ENCODE measurements around the gene PRKN.
"Not testable (repeated sequence)": the region's sequence is repeated elsewhere in the genome, so short reads cannot be mapped to it uniquely, and the experiment has no call there.

The PRKN gene

DNA sequence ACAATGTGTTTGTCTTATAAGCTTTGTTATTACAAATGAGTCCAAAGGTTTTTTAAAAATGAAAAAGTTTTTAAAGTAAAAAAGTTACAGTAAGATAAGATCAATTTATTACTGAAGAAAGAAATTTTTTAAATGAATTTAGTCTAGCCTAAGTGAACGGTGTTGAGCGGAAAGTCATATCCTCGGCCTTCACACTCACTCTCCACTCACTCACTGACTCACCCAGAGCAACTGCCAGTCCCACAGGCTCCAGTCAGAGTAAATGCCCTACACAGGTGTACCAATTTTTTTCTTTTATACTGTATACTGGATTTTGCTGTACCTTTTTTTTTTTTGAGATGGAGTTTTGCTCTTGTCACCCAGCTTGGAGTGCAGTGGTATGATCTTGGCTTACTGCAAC is 1411.0 kb downstream of the PRKN start (continued):
- TF ChIP-seq ZNF658 (tag by site-specific recombination; IDR thresholded peaks at IDR 0.05) (no peak), ZNF768 (tag by site-specific recombination; IDR thresholded peaks at IDR 0.05) (no peak), ZNF677 (tag by site-specific recombination; IDR thresholded peaks at IDR 0.05) (no peak), GLI4 (tag by site-specific recombination; IDR thresholded peaks at IDR 0.05) (no peak)
- TF ChIP-seq, protein P1, sequence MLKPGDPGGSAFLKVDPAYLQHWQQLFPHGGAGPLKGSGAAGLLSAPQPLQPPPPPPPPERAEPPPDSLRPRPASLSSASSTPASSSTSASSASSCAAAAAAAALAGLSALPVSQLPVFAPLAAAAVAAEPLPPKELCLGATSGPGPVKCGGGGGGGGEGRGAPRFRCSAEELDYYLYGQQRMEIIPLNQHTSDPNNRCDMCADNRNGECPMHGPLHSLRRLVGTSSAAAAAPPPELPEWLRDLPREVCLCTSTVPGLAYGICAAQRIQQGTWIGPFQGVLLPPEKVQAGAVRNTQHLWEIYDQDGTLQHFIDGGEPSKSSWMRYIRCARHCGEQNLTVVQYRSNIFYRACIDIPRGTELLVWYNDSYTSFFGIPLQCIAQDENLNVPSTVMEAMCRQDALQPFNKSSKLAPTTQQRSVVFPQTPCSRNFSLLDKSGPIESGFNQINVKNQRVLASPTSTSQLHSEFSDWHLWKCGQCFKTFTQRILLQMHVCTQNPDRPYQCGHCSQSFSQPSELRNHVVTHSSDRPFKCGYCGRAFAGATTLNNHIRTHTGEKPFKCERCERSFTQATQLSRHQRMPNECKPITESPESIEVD (tag by site-specific recombination; IDR thresholded peaks at IDR 0.05), result no peak
- TF ChIP-seq, protein P2, sequence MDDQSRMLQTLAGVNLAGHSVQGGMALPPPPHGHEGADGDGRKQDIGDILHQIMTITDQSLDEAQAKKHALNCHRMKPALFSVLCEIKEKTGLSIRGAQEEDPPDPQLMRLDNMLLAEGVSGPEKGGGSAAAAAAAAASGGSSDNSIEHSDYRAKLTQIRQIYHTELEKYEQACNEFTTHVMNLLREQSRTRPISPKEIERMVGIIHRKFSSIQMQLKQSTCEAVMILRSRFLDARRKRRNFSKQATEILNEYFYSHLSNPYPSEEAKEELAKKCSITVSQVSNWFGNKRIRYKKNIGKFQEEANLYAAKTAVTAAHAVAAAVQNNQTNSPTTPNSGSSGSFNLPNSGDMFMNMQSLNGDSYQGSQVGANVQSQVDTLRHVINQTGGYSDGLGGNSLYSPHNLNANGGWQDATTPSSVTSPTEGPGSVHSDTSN (CRISPR knock-in tag; IDR thresholded peaks at IDR 0.05), result no peak
- TF ChIP-seq, protein P3, sequence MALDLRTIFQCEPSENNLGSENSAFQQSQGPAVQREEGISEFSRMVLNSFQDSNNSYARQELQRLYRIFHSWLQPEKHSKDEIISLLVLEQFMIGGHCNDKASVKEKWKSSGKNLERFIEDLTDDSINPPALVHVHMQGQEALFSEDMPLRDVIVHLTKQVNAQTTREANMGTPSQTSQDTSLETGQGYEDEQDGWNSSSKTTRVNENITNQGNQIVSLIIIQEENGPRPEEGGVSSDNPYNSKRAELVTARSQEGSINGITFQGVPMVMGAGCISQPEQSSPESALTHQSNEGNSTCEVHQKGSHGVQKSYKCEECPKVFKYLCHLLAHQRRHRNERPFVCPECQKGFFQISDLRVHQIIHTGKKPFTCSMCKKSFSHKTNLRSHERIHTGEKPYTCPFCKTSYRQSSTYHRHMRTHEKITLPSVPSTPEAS (tag by site-specific recombination; IDR thresholded peaks at IDR 0.05), result no peak
- TF ChIP-seq, protein P4, sequence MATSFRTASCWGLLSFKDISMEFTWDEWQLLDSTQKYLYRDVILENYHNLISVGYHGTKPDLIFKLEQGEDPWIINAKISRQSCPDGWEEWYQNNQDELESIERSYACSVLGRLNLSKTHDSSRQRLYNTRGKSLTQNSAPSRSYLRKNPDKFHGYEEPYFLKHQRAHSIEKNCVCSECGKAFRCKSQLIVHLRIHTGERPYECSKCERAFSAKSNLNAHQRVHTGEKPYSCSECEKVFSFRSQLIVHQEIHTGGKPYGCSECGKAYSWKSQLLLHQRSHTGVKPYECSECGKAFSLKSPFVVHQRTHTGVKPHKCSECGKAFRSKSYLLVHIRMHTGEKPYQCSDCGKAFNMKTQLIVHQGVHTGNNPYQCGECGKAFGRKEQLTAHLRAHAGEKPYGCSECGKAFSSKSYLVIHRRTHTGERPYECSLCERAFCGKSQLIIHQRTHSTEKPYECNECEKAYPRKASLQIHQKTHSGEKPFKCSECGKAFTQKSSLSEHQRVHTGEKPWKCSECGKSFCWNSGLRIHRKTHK (tag by site-specific recombination; IDR thresholded peaks at IDR 0.05), result no peak

DNA sequence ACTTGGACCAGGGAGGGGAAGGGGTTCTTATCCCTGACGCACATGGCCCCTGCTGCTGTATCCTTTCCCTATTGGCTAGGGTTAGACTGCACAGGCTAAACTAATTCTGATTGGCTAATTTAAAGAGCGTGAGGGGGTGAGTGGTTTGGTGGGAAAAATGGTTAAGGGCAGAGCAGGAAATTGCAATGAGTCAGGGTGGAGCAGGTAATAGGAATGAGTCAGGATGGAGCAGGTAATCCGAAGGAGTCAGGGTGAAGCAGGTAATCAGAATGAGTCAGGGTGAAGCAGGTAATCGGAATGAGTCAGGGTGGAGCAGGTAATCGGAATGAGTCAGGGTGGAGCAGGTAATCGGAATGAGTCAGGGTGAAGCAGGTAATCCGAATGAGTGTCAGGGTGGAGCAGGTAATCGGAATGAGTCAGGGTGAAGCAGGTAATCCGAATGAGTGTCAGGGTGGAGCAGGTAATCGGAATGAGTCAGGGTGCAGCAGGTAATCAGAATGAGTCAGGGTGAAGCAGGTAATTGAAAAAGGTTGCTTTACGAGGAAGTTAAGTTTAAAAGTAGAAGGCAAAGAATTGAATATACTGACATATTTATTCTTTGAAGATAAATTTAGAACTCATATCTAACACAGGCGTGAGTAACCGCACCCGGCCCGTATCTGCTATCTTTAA is 1412.2 kb downstream of the PRKN start:
- TF ChIP-seq ZNF223 (tag by site-specific recombination; IDR thresholded peaks at IDR 0.05), result peak; percentile 69; the same call in 1 of the 2 replicates
- POLR2A ChIA-PET, result interaction anchor here (0.6 kb wide), 1 partner anchor 9 kb away, joined by 3 read pairs; no protein-coding TSS in a partner anchor
- CTCF ChIA-PET; H3K27ac ChIP-seq (ENCODE audit: extremely low read depth, low read depth, low read length); H3K4me3 ChIP-seq (ENCODE audit: low read depth, low read length); H3K36me3 ChIP-seq (ENCODE audit: control insufficient read depth in 2 of 2, insufficient read depth in 1 of 2, low read length in 2 of 2); H3K4me1 ChIP-seq (ENCODE audit: control insufficient read depth, insufficient read depth, low read length); H3K9me3 ChIP-seq (ENCODE audit: control insufficient read depth, insufficient read depth, low read depth, low read length): not testable (repeated sequence)

DNA sequence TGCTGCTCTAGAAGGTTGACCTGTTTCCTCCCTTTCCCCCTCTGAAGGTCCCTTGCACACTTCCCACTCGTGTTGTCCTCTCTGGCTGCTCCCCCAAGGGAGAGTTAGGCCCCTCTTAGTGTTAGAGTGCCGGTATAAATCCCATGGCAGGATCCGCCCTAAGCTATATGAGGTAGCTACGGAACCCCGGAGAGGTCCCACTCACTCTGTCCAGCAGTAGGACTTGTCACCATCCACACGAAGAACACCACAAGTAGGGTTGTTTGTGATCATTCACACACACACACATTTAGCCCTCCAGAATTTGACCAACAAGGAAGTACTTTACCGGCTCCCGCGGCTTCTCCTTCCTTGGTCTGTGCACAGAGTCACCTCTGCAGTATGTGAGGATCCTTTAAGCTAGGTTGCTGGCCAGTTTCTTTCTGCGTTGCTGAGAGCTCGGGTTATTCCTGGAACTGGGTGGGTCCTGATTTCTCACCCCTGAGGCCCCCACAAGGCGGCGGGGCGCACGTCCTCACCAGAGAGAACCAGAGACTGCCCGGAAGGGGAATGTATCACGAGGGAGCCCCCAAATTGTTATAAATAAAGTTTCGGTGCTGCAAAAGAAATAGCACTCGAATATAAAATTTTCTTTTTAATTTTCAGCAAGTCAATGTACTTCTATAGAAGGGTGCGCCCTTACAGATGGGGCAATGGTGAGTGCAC is 1412.9 kb downstream of the PRKN start:
- H3K9me3 ChIP-seq (ENCODE audit: control insufficient read depth, insufficient read depth, low read depth, low read length); H3K4me3 ChIP-seq (ENCODE audit: low read depth, low read length); H3K36me3 ChIP-seq (ENCODE audit: control insufficient read depth in 2 of 2, insufficient read depth in 1 of 2, low read length in 2 of 2); H3K4me1 ChIP-seq (ENCODE audit: control insufficient read depth, insufficient read depth, low read length); H3K27ac ChIP-seq (ENCODE audit: extremely low read depth, low read depth, low read length); CTCF ChIA-PET; POLR2A ChIA-PET: not testable (repeated sequence)

DNA sequence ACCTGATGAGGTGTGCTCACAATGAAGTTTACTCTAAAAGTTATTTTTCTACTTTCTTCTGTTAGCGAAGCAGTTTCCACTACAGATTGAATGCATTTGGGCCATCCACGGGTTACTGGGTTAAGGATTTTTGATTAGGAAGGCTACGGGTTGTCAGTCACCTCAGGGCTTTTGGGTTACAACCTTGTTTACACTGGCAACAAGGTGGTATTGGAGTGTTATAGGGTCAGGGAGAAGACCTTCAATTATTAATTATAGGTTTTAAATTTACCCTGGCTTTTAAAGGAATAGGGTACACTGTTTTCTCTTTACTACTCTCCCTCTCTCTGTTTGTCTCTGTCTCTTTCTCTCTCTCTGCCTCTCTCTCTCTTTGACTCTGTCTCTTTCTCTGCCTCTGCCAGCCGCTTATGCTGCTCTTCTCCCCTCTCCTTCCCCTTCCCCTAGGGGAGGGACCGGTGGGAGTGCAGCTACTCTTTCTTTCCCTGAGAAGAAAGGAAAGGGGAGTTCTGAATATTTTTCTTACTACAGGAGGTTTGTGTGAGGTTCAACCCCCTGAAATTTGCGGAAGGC is 1413.5 kb downstream of the PRKN start:
- Histone ChIP-seq H3K27ac (ENCODE audit: extremely low read depth, low read depth, low read length) (no peak overlapping the region), H3K4me1 (ENCODE audit: control insufficient read depth, insufficient read depth, low read length) (no peaks in the 10 kb centered on the region), H3K4me3 (ENCODE audit: low read depth, low read length) (no peak overlapping the region), H3K36me3 (ENCODE audit: control insufficient read depth in 2 of 2, insufficient read depth in 1 of 2, low read length in 2 of 2) (no peaks in the 10 kb centered on the region), H3K9me3 (ENCODE audit: control insufficient read depth, insufficient read depth, low read depth, low read length) (no peaks in the 10 kb centered on the region)
- POLR2A ChIA-PET, result no interaction called here
- CTCF ChIA-PET, result no interaction called here
- TF ChIP-seq ZNF843 (tag by site-specific recombination; IDR thresholded peaks at IDR 0.05), result no peak
- TF ChIP-seq KLF7 (tag by site-specific recombination; IDR thresholded peaks at IDR 0.05; ENCODE audit: borderline replicate concordance), result no peak
- TF ChIP-seq ZNF174 (tag by site-specific recombination; IDR thresholded peaks at IDR 0.05), result no peak
- no peak for TF ChIP-seq ZNF670 (tag by site-specific recombination; IDR thresholded peaks at IDR 0.05; ENCODE audit: low read depth)
- TF ChIP-seq ZNF341 (tag by site-specific recombination; IDR thresholded peaks at IDR 0.05; ENCODE audit: low read depth), result no peak
- TF ChIP-seq ZNF658 (tag by site-specific recombination; IDR thresholded peaks at IDR 0.05), result no peak
- no peak for TF ChIP-seq ZNF610 (tag by site-specific recombination; IDR thresholded peaks at IDR 0.05; ENCODE audit: borderline replicate concordance)
- TF ChIP-seq ZNF266 (tag by site-specific recombination; IDR thresholded peaks at IDR 0.05; ENCODE audit: low read depth), result no peak
- TF ChIP-seq REPIN1 (tag by site-specific recombination; IDR thresholded peaks at IDR 0.05; ENCODE audit: low read depth), result no peak

DNA sequence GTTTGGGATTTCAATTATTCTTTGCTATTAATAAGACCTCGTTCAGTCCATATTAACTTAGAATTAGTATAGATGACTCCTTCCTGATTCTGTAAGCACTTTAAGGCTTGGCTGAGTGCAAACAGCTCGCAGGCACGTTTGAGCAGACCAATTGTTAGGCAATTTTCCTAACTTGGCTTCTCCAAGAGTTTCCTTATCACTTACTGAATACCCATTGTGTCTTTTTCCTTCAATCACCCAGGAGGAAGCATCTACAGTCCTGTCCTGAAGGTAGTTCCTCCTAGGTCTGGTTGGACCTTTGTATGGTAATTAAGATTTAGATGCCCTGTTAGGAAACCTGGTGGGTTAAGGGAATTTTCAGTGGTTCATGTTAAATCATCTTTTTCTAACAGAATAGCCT is 1414.1 kb downstream of the PRKN start:
- H3K4me1 ChIP-seq (ENCODE audit: control insufficient read depth, insufficient read depth, low read length); POLR2A ChIA-PET; H3K27ac ChIP-seq (ENCODE audit: extremely low read depth, low read depth, low read length); CTCF ChIA-PET; H3K4me3 ChIP-seq (ENCODE audit: low read depth, low read length); H3K36me3 ChIP-seq (ENCODE audit: control insufficient read depth in 2 of 2, insufficient read depth in 1 of 2, low read length in 2 of 2); H3K9me3 ChIP-seq (ENCODE audit: control insufficient read depth, insufficient read depth, low read depth, low read length): not testable (repeated sequence)
